Measurements from ENCODE around the gene ACOT7. TPM values are rescaled to one million over a fixed set of nuclear protein-coding genes. Genes with fewer than 3 reads are reported as not detected.
A peak's percentile ranks its signal among the peaks of the same experiment; 100 is the strongest.

ACOT7 gene
- total and polyA plus RNA-seq, 10 donors: 10.6 to 31.5 (median 20.3) TPM

DNA sequence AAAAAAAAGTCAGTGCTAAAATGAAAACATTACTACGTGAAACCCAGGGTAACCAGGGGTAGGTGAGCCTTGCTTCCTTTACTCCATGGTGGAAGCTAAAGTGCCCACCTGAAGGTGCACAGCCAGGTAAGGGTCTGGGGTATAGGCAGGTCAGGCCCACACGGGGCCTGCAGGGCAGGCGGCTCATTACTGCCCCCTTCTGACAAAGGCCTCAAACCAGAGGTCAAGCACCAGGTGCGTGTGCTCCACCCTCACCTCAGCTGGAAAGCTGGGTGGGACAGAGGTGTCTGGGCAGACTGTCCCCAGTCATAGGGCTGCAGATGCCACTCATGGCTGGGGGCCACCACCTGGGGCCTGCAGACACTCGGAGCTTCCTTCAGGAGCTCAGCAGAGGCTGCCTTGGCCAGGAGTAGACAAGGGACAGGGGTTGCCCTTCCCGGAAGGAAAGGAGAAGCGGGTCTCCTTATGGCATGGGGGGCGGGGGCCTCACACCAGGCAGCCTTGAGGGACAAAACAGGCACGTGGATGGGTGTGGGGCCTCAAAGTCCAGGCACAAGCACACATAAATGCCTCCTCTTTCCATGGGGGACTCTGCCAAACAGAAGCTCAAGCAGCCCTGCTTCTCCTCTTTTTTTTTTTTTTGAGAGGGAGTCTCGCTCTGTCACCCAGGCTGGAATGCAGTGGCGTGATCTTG lies 36.2 kb downstream of the ACOT7 start:
- DNase-seq: no peak
- Histone ChIP-seq H3K27me3 (replicated peaks in 1 of 7) (no peaks in the 10 kb centered on the region), H3K36me3 (no peaks in the 10 kb centered on the region), H3K27ac (peak overlapping the region in 5 of 8 donors; percentile 86 to 89 (median 87)), H3K4me3 (no peak overlapping the region), H3K9me3 (no peaks in the 10 kb centered on the region), H3K4me1 (peaks cover 21 to 77% (median 48%) of the 10 kb centered on the region in 6 donors)
- 76 to 87% (median 78%) methylated on average over 10 to 11 of the region's 11 CpGs for WGBS, 5 donors
- TF ChIP-seq POLR2AphosphoS5 (IDR thresholded peaks at IDR 0.05): no peak
- no peak for TF ChIP-seq POLR2A (IDR thresholded peaks at IDR 0.05)
- intact Hi-C loops (cut with DNase I; ENCODE audit: low total_unique reads): no loop called here

DNA sequence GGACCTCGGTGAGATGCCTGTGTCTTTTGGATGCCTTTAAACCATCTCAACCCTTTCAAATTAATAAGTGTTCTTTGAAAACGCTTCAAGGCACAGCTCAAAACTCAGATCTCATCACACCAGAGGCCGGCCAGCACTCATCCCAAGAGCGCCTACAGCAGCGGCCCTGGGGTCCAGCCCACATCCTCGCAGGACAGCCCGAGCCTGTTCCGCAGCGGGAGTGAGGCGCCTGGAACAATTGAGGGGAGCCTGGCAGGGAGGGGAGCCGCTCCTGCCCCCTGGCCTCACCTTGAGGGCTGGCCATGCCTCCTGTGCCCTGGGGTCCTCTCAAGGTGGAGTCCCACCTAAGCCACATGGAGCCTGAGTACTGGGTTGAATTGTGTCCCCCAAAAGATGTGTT lies 37.9 kb downstream of the ACOT7 start:
- Histone ChIP-seq H3K9me3 (no peaks in the 10 kb centered on the region), H3K27me3 (replicated peaks in 1 of 7) (no peaks in the 10 kb centered on the region), H3K27ac (no peak overlapping the region), H3K36me3 (no peaks in the 10 kb centered on the region), H3K4me1 (peaks cover 21 to 78% (median 45%) of the 10 kb centered on the region in 6 donors), H3K4me3 (no peak overlapping the region)
- no peak for DNase-seq
- TF ChIP-seq POLR2A (IDR thresholded peaks at IDR 0.05): no peak
- TF ChIP-seq, protein P1, sequence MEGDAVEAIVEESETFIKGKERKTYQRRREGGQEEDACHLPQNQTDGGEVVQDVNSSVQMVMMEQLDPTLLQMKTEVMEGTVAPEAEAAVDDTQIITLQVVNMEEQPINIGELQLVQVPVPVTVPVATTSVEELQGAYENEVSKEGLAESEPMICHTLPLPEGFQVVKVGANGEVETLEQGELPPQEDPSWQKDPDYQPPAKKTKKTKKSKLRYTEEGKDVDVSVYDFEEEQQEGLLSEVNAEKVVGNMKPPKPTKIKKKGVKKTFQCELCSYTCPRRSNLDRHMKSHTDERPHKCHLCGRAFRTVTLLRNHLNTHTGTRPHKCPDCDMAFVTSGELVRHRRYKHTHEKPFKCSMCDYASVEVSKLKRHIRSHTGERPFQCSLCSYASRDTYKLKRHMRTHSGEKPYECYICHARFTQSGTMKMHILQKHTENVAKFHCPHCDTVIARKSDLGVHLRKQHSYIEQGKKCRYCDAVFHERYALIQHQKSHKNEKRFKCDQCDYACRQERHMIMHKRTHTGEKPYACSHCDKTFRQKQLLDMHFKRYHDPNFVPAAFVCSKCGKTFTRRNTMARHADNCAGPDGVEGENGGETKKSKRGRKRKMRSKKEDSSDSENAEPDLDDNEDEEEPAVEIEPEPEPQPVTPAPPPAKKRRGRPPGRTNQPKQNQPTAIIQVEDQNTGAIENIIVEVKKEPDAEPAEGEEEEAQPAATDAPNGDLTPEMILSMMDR (IDR thresholded peaks at IDR 0.05 in 8 of 11, conservative IDR thresholded peaks at IDR 0.05 in 3 of 11): no peak
- no peak for TF ChIP-seq POLR2AphosphoS5 (IDR thresholded peaks at IDR 0.05)
- intact Hi-C loops (cut with DNase I; ENCODE audit: low total_unique reads): no loop called here
- 89 to 96% (median 93%) methylated on average over 6 to 11 of the region's 11 CpGs for WGBS, 5 donors

DNA sequence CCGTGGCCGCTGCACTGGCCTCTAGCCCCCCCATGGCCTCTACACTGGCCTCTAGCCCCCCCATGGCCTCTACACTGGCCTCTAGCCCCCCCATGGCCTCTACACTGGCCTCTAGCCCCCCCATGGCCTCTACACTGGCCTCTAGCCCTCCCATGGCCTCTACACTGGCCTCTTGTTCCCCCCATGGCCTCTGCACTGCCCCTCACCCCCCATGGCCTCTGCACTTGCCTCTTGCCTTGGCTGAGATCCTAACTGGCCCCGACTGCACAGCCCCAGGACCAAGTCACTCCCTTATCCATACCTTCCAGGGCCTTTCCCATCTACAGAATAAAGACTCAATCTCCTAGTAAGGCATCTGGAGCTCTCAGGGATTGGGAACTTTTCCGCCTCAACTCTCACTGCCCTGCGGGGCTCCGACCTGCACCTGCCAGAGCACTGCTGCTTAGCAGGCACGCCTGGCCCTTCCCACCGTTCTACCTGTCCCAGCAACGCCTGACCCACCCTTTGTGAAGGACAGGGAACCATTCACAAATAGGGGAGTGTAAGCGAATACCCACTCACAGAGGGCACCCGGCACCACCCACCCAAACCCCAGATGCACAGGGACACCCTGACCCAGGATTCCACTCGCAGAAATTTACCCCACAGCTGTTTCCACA lies 38.8 kb downstream of the ACOT7 start:
- peak overlapping the region in 2 of 8 donors; percentile 46 to 57 for H3K27ac ChIP-seq
- H3K9me3 ChIP-seq: no peaks in the 10 kb centered on the region
- no peaks in the 10 kb centered on the region for H3K36me3 ChIP-seq
- peaks cover 13 to 77% (median 37%) of the 10 kb centered on the region in 6 donors for H3K4me1 ChIP-seq
- 90 to 96% (median 92%) methylated on average over 11 to 12 of the region's 12 CpGs for WGBS, 5 donors
- intact Hi-C loops (cut with DNase I; ENCODE audit: low total_unique reads): no loop called here
- H3K27me3 ChIP-seq (replicated peaks in 1 of 7): no peaks in the 10 kb centered on the region
- H3K4me3 ChIP-seq: no peak overlapping the region
- TF ChIP-seq, protein P1 (IDR thresholded peaks at IDR 0.05 in 8 of 11, conservative IDR thresholded peaks at IDR 0.05 in 3 of 11): no peak
- TF ChIP-seq POLR2AphosphoS5 (IDR thresholded peaks at IDR 0.05): no peak
- TF ChIP-seq POLR2A (IDR thresholded peaks at IDR 0.05): no peak
- DNase-seq: no peak

DNA sequence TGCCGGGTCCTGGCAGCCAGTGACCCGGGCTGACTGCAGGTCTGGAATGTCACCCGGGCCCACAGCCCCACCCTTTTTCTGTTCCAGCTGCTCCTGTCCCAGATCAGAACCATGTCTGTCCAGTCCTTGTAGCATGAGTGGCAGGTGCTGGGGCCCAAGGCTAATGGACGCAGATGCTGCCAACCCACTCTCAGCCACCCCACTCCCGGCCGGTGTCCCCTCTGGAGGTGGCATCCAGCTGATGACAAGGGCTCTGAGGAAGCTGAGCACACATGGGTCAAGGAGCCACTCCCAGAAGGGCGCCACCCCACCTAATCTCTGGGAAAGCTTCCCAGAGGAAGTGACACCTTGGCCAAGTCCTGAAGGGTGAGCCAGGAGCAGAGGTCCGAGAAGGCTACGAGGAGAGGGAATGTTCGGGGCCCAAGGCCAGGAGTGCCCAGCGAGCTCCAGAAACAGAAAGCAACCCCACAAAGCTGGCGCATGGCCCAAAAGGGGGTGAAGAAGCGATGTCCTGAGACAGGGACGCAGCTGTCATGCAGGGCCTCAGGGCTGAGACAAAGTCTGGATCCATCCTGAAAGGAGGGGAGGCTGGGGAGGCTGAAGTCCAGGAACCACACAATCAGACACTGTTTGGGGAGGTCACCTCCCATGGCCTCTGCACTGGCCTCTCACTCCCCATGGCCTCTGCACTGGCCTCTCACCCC lies 39.5 kb downstream of the ACOT7 start:
- intact Hi-C loops (cut with DNase I; ENCODE audit: low total_unique reads): no loop called here
- no peak overlapping the region for H3K4me3 ChIP-seq
- no peaks in the 10 kb centered on the region for H3K36me3 ChIP-seq
- H3K27ac ChIP-seq: peak overlapping the region in 7 of 8 donors; percentile 1 to 57 (median 46)
- no peaks in the 10 kb centered on the region for H3K9me3 ChIP-seq
- TF ChIP-seq POLR2AphosphoS5 (IDR thresholded peaks at IDR 0.05) (peak; percentile 13 to 31 (median 19)), POLR2A (IDR thresholded peaks at IDR 0.05) (no peak)
- H3K27me3 ChIP-seq (replicated peaks in 1 of 7): no peaks in the 10 kb centered on the region
- WGBS, 5 donors: 63 to 81% (median 70%) methylated on average over 14 of the region's 14 CpGs
- peaks cover 7 to 77% (median 34%) of the 10 kb centered on the region in 6 donors for H3K4me1 ChIP-seq
- no peak for DNase-seq

DNA sequence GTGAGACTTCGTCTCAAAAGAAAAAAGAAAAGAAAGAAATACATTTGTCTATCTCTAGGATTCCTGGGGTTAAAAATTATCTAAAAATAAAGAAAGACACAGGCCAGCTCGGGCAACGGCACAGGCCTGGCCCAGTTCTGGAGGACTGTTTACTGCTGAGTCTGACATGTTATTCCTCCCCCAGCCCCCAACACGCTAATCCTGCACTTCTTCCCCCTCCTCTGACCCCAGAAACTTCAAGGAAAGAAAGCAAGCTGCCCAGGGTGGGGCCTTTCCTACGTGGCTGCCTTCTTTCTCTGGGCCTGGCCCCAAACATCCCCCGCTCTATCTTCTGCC lies 40.0 kb downstream of the ACOT7 start:
- Histone ChIP-seq H3K36me3 (no peaks in the 10 kb centered on the region), H3K27me3 (replicated peaks in 1 of 7) (no peaks in the 10 kb centered on the region), H3K4me3 (no peak overlapping the region), H3K27ac (peak overlapping the region in 6 of 8 donors; percentile 4 to 57 (median 46)), H3K4me1 (peaks cover 1 to 77% (median 34%) of the 10 kb centered on the region in 6 donors), H3K9me3 (no peaks in the 10 kb centered on the region)
- TF ChIP-seq POLR2A (IDR thresholded peaks at IDR 0.05): no peak
- TF ChIP-seq, protein P1 (IDR thresholded peaks at IDR 0.05 in 8 of 11, conservative IDR thresholded peaks at IDR 0.05 in 3 of 11): no peak
- no peak for TF ChIP-seq POLR2AphosphoS5 (IDR thresholded peaks at IDR 0.05)
- intact Hi-C loops (cut with DNase I; ENCODE audit: low total_unique reads): no loop called here
- 62 to 78% (median 71%) methylated on average over 6 of the region's 6 CpGs for WGBS, 5 donors
- DNase-seq: no peak
